Stimulated activated CD8-positive, alpha-beta memory T cell treated with anti-CD3 and anti-CD28 coated beads, Interleukin-15, amount 100 ng/mL, for 1 hour (primary cell): ENCODE results near the gene EFNA2.

Source experiments
- DNase-seq: peaks from one replicate; pipeline ENCODE4 v3.0.0-alpha.2; 2020; ENCODE audit warnings: low read depth

The EFNA2 gene

GRCh38 chr19:1249298-1249989 lies 36.2 kb upstream of the EFNA2 start:
- peak; percentile 78 for DNase-seq

- DNase-seq, result no peak
Observed at GRCh38 chr19:1249990-1250436, 35.7 kb upstream of the EFNA2 start.

GRCh38 chr19:1250437-1251260 lies 35.0 kb upstream of the EFNA2 start:
- DNase-seq, result no peak

GRCh38 chr19:1251330-1252220 lies 34.1 kb upstream of the EFNA2 start:
- no peak for DNase-seq

- no peak for DNase-seq
Observed at GRCh38 chr19:1252221-1252820, 33.4 kb upstream of the EFNA2 start.

- no peak for DNase-seq
Observed at GRCh38 chr19:1252821-1253513, 32.7 kb upstream of the EFNA2 start.

- no peak for DNase-seq
Observed at GRCh38 chr19:1253514-1254080, 32.1 kb upstream of the EFNA2 start.

- no peak for DNase-seq
Observed at GRCh38 chr19:1254081-1254527, 31.6 kb upstream of the EFNA2 start.

GRCh38 chr19:1254530-1255185 lies 31.0 kb upstream of the EFNA2 start:
- no peak for DNase-seq

GRCh38 chr19:1255186-1256161 lies 30.2 kb upstream of the EFNA2 start:
- no peak for DNase-seq

GRCh38 chr19:1256646-1257474 lies 28.8 kb upstream of the EFNA2 start:
- no peak for DNase-seq

GRCh38 chr19:1257475-1258162 lies 28.1 kb upstream of the EFNA2 start:
- DNase-seq, result no peak

GRCh38 chr19:1258163-1258492 lies 27.5 kb upstream of the EFNA2 start:
- no peak for DNase-seq

- no peak for DNase-seq
Observed at GRCh38 chr19:1258707-1259205, 26.9 kb upstream of the EFNA2 start.

GRCh38 chr19:1259206-1259875 lies 26.3 kb upstream of the EFNA2 start:
- no peak for DNase-seq

GRCh38 chr19:1259876-1260748 lies 25.6 kb upstream of the EFNA2 start:
- no peak for DNase-seq
